Upper lobe of right lung (tissue), 1 donor: ENCODE measurements around the gene SRPK1. TPM values are rescaled to one million over a fixed set of nuclear protein-coding genes. Genes with fewer than 3 reads are reported as not detected.

Source experiments
- ATAC-seq: fragments of 200-7000 bp; cut with Tn5 transposase; one replicate; pipeline ENCODE4 v1.9.1; 2020; ENCODE audit warnings: mild to moderate bottlenecking, moderate library complexity
- DNase-seq: peaks from one replicate; pipeline ENCODE4 v3.0.0-alpha.2; 2020
- H3K27ac ChIP-seq: fragments of 200-600 bp; one replicate; pipeline ENCODE4 v1.8.0; 2022
- H3K27me3 ChIP-seq: fragments of 200-600 bp; one replicate; pipeline ENCODE4 v1.8.0; 2022; ENCODE audit warnings: mild to moderate bottlenecking
- H3K36me3 ChIP-seq: fragments of 200-600 bp; one replicate; pipeline ENCODE4 v1.8.0; 2022
- H3K4me1 ChIP-seq: fragments of 200-600 bp; one replicate; pipeline ENCODE4 v1.8.0; 2022
- H3K4me3 ChIP-seq: fragments of 200-600 bp; one replicate; pipeline ENCODE4 v1.8.0; 2022; ENCODE audit warnings: mild to moderate bottlenecking
- H3K9me3 ChIP-seq: fragments of 200-600 bp; one replicate; pipeline ENCODE4 v1.8.0; 2022
- intact Hi-C: fragments of 100-400 bp; cut with DNase I; formaldehyde crosslinking; loops from one replicate; pipeline ENCODE4 v1.11.0; 2022
- total RNA-seq: library from RNA; stranded (reverse); fragmentation: NEBNext Ultra II Directional; extraction: Animal tissue kit (Norgen Biotek cat#: 25700); gene quantifications from one replicate; pipeline ENCODE4 v1.2.1, GENCODE V29; 2021
- TF ChIP-seq, protein P1 (sequence below): fragments of 200-600 bp; IDR thresholded peaks from one replicate; pipeline ENCODE4 v1.8.0; 2022; ENCODE audit warnings: antibody characterized with exemption
- donor health status: DM: no; HTN: yes; CAD: no; lungs with severe emphysema.

The SRPK1 gene
- total RNA-seq, 1 donor from 2014 or later = 40.6 TPM

DNA sequence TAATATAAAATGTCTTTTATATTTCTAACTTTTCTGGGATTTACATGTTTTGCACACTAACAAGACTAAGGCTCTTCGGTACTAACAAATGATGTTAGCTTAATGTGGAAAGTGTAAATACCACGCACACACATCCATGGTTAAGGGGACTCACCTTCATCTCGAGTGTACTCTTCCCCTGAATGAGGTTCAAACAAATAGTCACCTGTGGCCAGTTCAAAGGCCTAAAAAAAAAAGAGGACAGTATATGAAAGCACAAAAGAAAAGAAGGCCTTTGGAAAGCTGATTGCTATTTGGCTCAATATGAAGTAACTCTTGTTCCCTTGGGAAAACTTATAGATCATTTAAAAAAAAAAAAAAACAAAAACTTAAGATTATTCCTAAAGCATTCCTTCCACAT lies 78.5 kb downstream of the SRPK1 start:
- DNase-seq (no peak), ATAC-seq (no peak)
- intact Hi-C loops = no loop called here
- TF ChIP-seq, protein P1, sequence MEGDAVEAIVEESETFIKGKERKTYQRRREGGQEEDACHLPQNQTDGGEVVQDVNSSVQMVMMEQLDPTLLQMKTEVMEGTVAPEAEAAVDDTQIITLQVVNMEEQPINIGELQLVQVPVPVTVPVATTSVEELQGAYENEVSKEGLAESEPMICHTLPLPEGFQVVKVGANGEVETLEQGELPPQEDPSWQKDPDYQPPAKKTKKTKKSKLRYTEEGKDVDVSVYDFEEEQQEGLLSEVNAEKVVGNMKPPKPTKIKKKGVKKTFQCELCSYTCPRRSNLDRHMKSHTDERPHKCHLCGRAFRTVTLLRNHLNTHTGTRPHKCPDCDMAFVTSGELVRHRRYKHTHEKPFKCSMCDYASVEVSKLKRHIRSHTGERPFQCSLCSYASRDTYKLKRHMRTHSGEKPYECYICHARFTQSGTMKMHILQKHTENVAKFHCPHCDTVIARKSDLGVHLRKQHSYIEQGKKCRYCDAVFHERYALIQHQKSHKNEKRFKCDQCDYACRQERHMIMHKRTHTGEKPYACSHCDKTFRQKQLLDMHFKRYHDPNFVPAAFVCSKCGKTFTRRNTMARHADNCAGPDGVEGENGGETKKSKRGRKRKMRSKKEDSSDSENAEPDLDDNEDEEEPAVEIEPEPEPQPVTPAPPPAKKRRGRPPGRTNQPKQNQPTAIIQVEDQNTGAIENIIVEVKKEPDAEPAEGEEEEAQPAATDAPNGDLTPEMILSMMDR = no peak
- peaks cover 27% of the 10 kb centered on the region for H3K36me3 ChIP-seq
- H3K4me3 ChIP-seq = no peak overlapping the region
- no peak overlapping the region for H3K27ac ChIP-seq
- no peaks in the 10 kb centered on the region for H3K27me3 ChIP-seq
- no peaks in the 10 kb centered on the region for H3K4me1 ChIP-seq
- no peaks in the 10 kb centered on the region for H3K9me3 ChIP-seq

DNA sequence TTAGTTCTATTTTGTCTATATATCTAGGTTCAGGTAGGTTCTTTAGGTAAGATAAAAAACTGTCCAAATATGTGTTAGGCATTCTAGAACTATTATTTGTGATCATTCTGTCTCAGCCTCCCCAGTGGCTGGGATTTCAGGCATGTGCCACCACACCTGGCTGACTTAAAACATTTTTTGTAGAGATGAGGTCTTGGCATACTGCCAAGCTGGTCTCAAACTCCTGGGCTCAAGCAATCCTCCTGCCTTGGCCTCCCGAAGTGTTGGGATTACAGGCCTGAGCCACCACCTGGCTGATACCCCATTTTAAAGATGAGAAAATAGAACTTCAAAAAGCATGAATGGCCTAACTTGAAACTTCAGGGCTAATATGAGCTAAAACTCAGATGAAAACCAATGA lies 81.9 kb downstream of the SRPK1 start:
- Histone ChIP-seq H3K27ac (no peak overlapping the region), H3K36me3 (peaks cover 32% of the 10 kb centered on the region), H3K4me1 (no peaks in the 10 kb centered on the region), H3K4me3 (no peak overlapping the region), H3K9me3 (no peaks in the 10 kb centered on the region), H3K27me3 (no peaks in the 10 kb centered on the region)
- ATAC-seq (no peak), DNase-seq (no peak)
- intact Hi-C loops = no loop called here
- TF ChIP-seq, protein P1 = no peak

- Histone ChIP-seq H3K9me3 (no peaks in the 10 kb centered on the region), H3K27me3 (no peaks in the 10 kb centered on the region), H3K27ac (no peak overlapping the region), H3K4me3 (no peak overlapping the region), H3K4me1 (no peaks in the 10 kb centered on the region), H3K36me3 (peaks cover 24% of the 10 kb centered on the region)
- ATAC-seq (peak; percentile 30), DNase-seq (no peak)
- intact Hi-C loops = no loop called here
- TF ChIP-seq, protein P1 = no peak
These were observed 87.4 kb downstream of the SRPK1 start for GRCh38 chr6:35833536-35833935.

- H3K36me3 ChIP-seq = peaks cover 9% of the 10 kb centered on the region
- no peak overlapping the region for H3K4me3 ChIP-seq
- no peak for DNase-seq
- no peaks in the 10 kb centered on the region for H3K27me3 ChIP-seq
- H3K4me1 ChIP-seq = no peaks in the 10 kb centered on the region
- H3K9me3 ChIP-seq = no peaks in the 10 kb centered on the region
- no peak overlapping the region for H3K27ac ChIP-seq
- intact Hi-C loops = no loop called here
- ATAC-seq = peak; percentile 63
- TF ChIP-seq, protein P1 = no peak
These were observed 89.5 kb downstream of the SRPK1 start for GRCh38 chr6:35831257-35832007.

GRCh38 chr6:35829306-35829705 lies 91.6 kb downstream of the SRPK1 start:
- TF ChIP-seq, protein P1 = no peak
- H3K27ac ChIP-seq = no peak overlapping the region
- ATAC-seq (no peak), DNase-seq (no peak)
- H3K27me3 ChIP-seq = no peaks in the 10 kb centered on the region
- no peaks in the 10 kb centered on the region for H3K9me3 ChIP-seq
- H3K4me3 ChIP-seq = no peak overlapping the region
- no peaks in the 10 kb centered on the region for H3K4me1 ChIP-seq
- intact Hi-C loops = no loop called here
- H3K36me3 ChIP-seq = peaks cover 9% of the 10 kb centered on the region
